ENCODE results near the gene KIRREL3. TPM values are rescaled to one million over a fixed set of nuclear protein-coding genes. Genes with fewer than 3 reads are reported as not detected.

KIRREL3 gene
- total RNA-seq, 3 donors from 2014 or later: 0.32 to 0.33 TPM; not detected in 1

DNA sequence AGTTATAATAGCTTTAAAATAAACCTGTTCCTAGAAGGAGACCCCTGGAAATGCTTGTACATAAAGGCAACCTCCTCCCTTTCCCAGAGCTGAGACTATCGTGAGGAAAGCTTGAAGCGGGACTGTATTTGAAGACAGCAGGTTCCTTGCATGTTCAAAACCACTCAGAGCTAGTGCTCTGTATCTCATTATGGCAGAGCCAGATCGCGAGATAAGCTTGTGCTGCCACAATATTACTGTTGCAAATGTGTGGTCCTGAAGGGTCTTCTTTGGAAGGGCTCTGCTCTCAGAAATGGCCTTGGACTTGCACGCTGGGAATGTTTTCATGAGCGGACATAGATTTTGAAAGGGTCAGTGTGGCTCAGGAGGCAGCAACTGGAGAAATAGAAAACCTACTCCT, 168.2 kb downstream of the KIRREL3 start:
- intact Hi-C loops (cut with DNase I; ENCODE audit: low total_unique reads): no loop called here
- Histone ChIP-seq H3K4me1 (no peaks in the 10 kb centered on the region), H3K27me3 (no peaks in the 10 kb centered on the region), H3K27ac (no peak overlapping the region), H3K36me3 (no peaks in the 10 kb centered on the region), H3K4me3 (no peak overlapping the region), H3K9me3 (no peaks in the 10 kb centered on the region)
- DNase-seq (ENCODE audit: low spot score in 2 of 2): no peak
- TF ChIP-seq POLR2AphosphoS5 (IDR thresholded peaks at IDR 0.05) (no peak), POLR2A (IDR thresholded peaks at IDR 0.05) (no peak)
- TF ChIP-seq, protein P1, sequence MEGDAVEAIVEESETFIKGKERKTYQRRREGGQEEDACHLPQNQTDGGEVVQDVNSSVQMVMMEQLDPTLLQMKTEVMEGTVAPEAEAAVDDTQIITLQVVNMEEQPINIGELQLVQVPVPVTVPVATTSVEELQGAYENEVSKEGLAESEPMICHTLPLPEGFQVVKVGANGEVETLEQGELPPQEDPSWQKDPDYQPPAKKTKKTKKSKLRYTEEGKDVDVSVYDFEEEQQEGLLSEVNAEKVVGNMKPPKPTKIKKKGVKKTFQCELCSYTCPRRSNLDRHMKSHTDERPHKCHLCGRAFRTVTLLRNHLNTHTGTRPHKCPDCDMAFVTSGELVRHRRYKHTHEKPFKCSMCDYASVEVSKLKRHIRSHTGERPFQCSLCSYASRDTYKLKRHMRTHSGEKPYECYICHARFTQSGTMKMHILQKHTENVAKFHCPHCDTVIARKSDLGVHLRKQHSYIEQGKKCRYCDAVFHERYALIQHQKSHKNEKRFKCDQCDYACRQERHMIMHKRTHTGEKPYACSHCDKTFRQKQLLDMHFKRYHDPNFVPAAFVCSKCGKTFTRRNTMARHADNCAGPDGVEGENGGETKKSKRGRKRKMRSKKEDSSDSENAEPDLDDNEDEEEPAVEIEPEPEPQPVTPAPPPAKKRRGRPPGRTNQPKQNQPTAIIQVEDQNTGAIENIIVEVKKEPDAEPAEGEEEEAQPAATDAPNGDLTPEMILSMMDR (IDR thresholded peaks at IDR 0.05): no peak

DNA sequence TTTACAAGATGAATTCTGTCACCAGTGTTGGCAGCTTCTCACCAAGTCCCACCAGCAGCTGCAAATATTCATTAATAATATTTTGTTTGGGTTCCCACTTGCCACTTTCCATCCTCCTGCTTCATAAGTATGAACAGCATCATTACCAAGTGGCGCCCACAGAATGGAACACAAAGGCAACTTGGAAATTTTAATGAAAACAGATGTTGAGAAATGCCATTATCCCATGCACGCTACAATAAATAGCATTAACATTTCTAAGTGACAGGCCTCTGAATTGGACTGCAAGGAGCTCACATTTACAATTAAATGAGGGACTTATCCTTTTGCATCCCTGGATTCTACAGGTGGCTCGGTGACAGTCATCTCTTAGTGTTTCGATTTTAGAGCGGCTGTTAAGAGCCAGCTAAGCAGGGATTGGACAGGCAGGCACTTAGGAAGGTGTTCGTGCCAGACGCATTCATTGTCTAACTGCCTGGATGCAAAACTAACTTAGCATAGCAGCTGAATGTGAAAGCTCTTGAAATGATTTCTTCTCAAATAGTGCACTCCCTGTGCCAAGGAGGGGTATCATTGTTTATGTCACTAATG, 170.3 kb downstream of the KIRREL3 start:
- Histone ChIP-seq H3K4me3 (no peak overlapping the region), H3K27ac (no peak overlapping the region), H3K4me1 (no peaks in the 10 kb centered on the region), H3K36me3 (no peaks in the 10 kb centered on the region), H3K27me3 (no peaks in the 10 kb centered on the region), H3K9me3 (no peaks in the 10 kb centered on the region)
- TF ChIP-seq, protein P1 (IDR thresholded peaks at IDR 0.05): no peak
- TF ChIP-seq POLR2A (IDR thresholded peaks at IDR 0.05) (no peak), POLR2AphosphoS5 (IDR thresholded peaks at IDR 0.05) (no peak)
- intact Hi-C loops (cut with DNase I; ENCODE audit: low total_unique reads): no loop called here
- DNase-seq (ENCODE audit: low spot score in 2 of 2): no peak

DNA sequence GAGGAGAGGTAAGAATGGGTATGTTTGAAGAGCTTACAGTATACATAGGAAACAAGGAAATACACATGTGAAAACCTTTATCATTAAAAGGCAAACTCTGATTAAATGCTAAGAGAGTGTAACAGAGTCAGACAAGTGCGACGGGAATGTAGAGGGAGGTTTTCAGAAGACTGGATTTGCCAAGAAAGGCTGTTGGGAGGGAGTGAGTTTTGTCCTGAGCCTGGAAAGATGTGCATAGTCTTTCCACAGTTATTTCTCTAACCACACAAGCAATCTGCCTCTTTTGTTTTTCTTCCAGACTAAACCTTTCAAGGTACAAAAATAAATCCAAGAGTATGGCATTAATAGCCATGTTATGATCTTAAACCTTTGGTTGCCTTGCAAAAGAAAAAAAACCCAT, 170.9 kb downstream of the KIRREL3 start:
- no peaks in the 10 kb centered on the region for H3K4me1 ChIP-seq
- intact Hi-C loops (cut with DNase I; ENCODE audit: low total_unique reads): no loop called here
- no peaks in the 10 kb centered on the region for H3K36me3 ChIP-seq
- H3K4me3 ChIP-seq: no peak overlapping the region
- TF ChIP-seq POLR2AphosphoS5 (IDR thresholded peaks at IDR 0.05): no peak
- no peak for TF ChIP-seq POLR2A (IDR thresholded peaks at IDR 0.05)
- TF ChIP-seq, protein P1 (IDR thresholded peaks at IDR 0.05): no peak
- DNase-seq (ENCODE audit: low spot score in 2 of 2): no peak
- no peak overlapping the region for H3K27ac ChIP-seq
- no peaks in the 10 kb centered on the region for H3K9me3 ChIP-seq
- no peaks in the 10 kb centered on the region for H3K27me3 ChIP-seq

DNA sequence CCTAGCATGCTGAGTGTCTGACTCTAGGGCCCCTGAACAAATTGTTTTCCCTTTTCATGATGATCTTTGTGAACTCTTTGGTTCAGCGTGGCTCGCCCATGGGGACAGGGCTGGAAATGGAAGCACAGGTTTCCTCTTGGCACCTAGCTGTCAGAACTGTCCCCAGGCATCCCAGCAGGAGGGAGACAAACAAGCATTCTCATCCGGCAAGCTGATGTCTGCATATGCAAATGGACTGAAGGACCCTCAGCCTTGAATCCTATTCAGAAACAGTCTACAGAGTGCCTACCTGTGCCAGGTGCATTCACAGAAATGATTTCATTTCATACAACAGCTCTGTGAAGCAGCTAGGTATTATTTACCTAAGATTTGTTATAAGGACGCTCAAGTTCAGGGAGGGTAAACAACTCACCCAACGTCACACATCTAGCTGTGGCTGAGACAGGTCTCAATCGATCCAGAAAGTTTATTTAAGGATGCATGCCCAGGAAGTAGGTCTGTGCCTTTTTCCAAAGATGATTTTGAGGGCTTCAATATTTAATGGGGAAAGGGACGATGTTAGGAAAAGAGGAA, 176.4 kb downstream of the KIRREL3 start:
- no peak overlapping the region for H3K27ac ChIP-seq
- no peak for DNase-seq (ENCODE audit: low spot score in 2 of 2)
- no peaks in the 10 kb centered on the region for H3K9me3 ChIP-seq
- H3K4me3 ChIP-seq: no peak overlapping the region
- H3K36me3 ChIP-seq: no peaks in the 10 kb centered on the region
- intact Hi-C loops (cut with DNase I; ENCODE audit: low total_unique reads): no loop called here
- TF ChIP-seq POLR2A (IDR thresholded peaks at IDR 0.05) (no peak), POLR2AphosphoS5 (IDR thresholded peaks at IDR 0.05) (no peak)
- TF ChIP-seq, protein P1 (IDR thresholded peaks at IDR 0.05): no peak
- H3K27me3 ChIP-seq: no peaks in the 10 kb centered on the region
- no peaks in the 10 kb centered on the region for H3K4me1 ChIP-seq

DNA sequence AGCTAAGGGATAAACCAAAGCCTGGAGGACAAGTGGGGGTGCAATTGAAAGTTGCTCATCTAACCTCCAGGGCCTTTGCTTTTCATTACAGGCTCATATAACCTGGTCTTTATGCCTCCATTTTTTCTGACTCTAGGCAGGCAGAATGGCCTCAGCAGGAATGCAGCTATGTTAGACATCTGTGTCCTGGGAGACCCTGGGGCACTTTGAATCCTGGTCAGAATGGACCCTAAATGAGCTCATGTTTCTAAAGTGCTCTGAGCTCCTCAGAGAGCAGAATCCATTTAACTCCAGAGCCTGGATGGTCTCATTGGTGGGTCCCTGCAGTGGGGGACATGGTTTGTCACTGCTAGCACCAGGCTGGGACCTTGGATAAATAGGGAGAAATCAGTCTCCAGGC, 177.3 kb downstream of the KIRREL3 start:
- intact Hi-C loops (cut with DNase I; ENCODE audit: low total_unique reads): no loop called here
- Histone ChIP-seq H3K9me3 (no peaks in the 10 kb centered on the region), H3K27me3 (no peaks in the 10 kb centered on the region), H3K27ac (no peak overlapping the region), H3K4me3 (no peak overlapping the region), H3K36me3 (no peaks in the 10 kb centered on the region), H3K4me1 (no peaks in the 10 kb centered on the region)
- no peak for DNase-seq (ENCODE audit: low spot score in 2 of 2)
- TF ChIP-seq POLR2AphosphoS5 (IDR thresholded peaks at IDR 0.05) (no peak), POLR2A (IDR thresholded peaks at IDR 0.05) (no peak)
- TF ChIP-seq, protein P1 (IDR thresholded peaks at IDR 0.05): no peak
